Sigmoid colon (tissue), 7 donors: Measurements from ENCODE around the gene PAK6. TPM values are rescaled to one million over a fixed set of nuclear protein-coding genes. Genes with fewer than 3 reads are reported as not detected.

ENCODE experiments used
- DNase-seq: peaks from one replicate; pipeline ENCODE4 v3.0.0-alpha.2; 2019
- H3K27ac ChIP-seq, 4 donors: fragments of 200-600 bp; sonication (generic); one replicate each; pipeline ENCODE4 v1.5.1; 2016 to 2019; ENCODE audit warnings: mild to moderate bottlenecking in 1 of 4
- H3K27me3 ChIP-seq, 3 donors: fragments of 200-600 bp; sonication (generic); one replicate each; pipeline ENCODE4 v1.5.1; 2019; ENCODE audit warnings: mild to moderate bottlenecking in 1 of 3
- H3K36me3 ChIP-seq, 4 donors: fragments of 200-600 bp; sonication (generic); one replicate each; pipeline ENCODE4 v1.5.1; 2016 to 2019
- H3K4me1 ChIP-seq, 4 donors: fragments of 200-600 bp; sonication (generic); one replicate each; pipeline ENCODE4 v1.5.1; 2017 to 2019
- H3K4me3 ChIP-seq, 4 donors: fragments of 200-600 bp; sonication (generic); one replicate each; pipeline ENCODE4 v1.5.1; 2017 to 2019; ENCODE audit warnings: mild to moderate bottlenecking in 2 of 4, moderate library complexity in 1 of 4
- H3K9me3 ChIP-seq, 4 donors: fragments of 200-600 bp in 3 of 4; sonication (generic) in 3 of 4; one replicate each; pipeline versions ENCODE4 v1.5.1 to v1.6.1; 2013 to 2019
- EP300 ChIP-seq, 4 donors: sonication (generic); formaldehyde crosslinking; IDR thresholded peaks; one replicate each; pipeline ENCODE4 v1.6.1; 2017; ENCODE audit warnings: antibody characterized with exemption in 4 of 4
- POLR2A ChIP-seq, 2 donors: fragments of 450-650 bp; IDR thresholded peaks; one replicate each; pipeline ENCODE4 v1.6.1; 2016; ENCODE audit warnings: antibody characterized with exemption in 2 of 2, mild to moderate bottlenecking in 2 of 2, moderate library complexity in 2 of 2
- POLR2AphosphoS5 ChIP-seq, 4 donors: sonication (generic); formaldehyde crosslinking; IDR thresholded peaks; one replicate each; pipeline ENCODE4 v1.6.1; 2017; ENCODE audit warnings: antibody characterized with exemption in 4 of 4
- WGBS, 2 donors: extraction: QIAGEN DNeasy Blood & Tissue Kit; methylation state at CpG; one replicate each; pipeline ENCODE4 v1.1.7; 2013; 5-methylcytosine and 5-hydroxymethylcytosine counted together
- intact Hi-C: fragments of 100-400 bp; cut with DNase I; formaldehyde crosslinking; loops from one replicate; pipeline ENCODE4 v1.15.1; 2023
- polyA plus RNA-seq, 3 donors: library from polyadenylated mRNA; stranded (reverse); fragments of 200-250 nt; gene quantifications; one replicate each; pipeline ENCODE4 v1.2.3, GENCODE V29; 2013
- total RNA-seq, 4 donors: library from RNA; depleted of rRNA; stranded (reverse); fragments of >200 nt; gene quantifications; one replicate each; pipeline ENCODE4 v1.1.0, GENCODE V29; 2016
- TF ChIP-seq, protein P1 (sequence below), 4 experiments: fragments of 450-650 bp in 3 of 4; fragments of 200-600 bp in 1 of 4; IDR thresholded peaks; one replicate each; pipeline ENCODE4 v1.5.1; 2016 to 2019; ENCODE audit warnings: antibody characterized with exemption in 4 of 4, mild to moderate bottlenecking in 3 of 4, moderate library complexity in 2 of 4
- donor health status: healthy with polysubstance abuse.
- donor health status: Bipolar disorder and iron deficiency.
- donor health status: healthy.

The PAK6 gene
- total and polyA plus RNA-seq, 7 donors, result 0.33 to 3.0 (median 1.4) TPM

- Histone ChIP-seq H3K4me1 (peaks cover 0 to 16% (median 13%) of the 10 kb centered on the region in 4 donors), H3K9me3 (no peaks in the 10 kb centered on the region), H3K36me3 (no peaks in the 10 kb centered on the region), H3K27me3 (peaks cover 22 to 46% (median 32%) of the 10 kb centered on the region in 3 donors), H3K27ac (no peak overlapping the region), H3K4me3 (no peak overlapping the region)
- 70 to 73% methylated on average over 4 of the region's 4 CpGs for WGBS, 2 donors
- no peak for DNase-seq
- TF ChIP-seq POLR2A (IDR thresholded peaks at IDR 0.05) (no peak), POLR2AphosphoS5 (IDR thresholded peaks at IDR 0.05) (no peak), EP300 (IDR thresholded peaks at IDR 0.05) (no peak)
- TF ChIP-seq, protein P1, sequence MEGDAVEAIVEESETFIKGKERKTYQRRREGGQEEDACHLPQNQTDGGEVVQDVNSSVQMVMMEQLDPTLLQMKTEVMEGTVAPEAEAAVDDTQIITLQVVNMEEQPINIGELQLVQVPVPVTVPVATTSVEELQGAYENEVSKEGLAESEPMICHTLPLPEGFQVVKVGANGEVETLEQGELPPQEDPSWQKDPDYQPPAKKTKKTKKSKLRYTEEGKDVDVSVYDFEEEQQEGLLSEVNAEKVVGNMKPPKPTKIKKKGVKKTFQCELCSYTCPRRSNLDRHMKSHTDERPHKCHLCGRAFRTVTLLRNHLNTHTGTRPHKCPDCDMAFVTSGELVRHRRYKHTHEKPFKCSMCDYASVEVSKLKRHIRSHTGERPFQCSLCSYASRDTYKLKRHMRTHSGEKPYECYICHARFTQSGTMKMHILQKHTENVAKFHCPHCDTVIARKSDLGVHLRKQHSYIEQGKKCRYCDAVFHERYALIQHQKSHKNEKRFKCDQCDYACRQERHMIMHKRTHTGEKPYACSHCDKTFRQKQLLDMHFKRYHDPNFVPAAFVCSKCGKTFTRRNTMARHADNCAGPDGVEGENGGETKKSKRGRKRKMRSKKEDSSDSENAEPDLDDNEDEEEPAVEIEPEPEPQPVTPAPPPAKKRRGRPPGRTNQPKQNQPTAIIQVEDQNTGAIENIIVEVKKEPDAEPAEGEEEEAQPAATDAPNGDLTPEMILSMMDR (IDR thresholded peaks at IDR 0.05), result no peak
- intact Hi-C loops, result no loop called here
These were observed 38.1 kb downstream of the PAK6 start for GRCh38 chr15:40276927-40277326.

GRCh38 chr15:40277471-40277870 lies 38.6 kb downstream of the PAK6 start:
- 44 to 72% methylated on average over 16 of the region's 16 CpGs for WGBS, 2 donors
- H3K36me3 ChIP-seq, result no peaks in the 10 kb centered on the region
- no peak for TF ChIP-seq POLR2A (IDR thresholded peaks at IDR 0.05)
- no peak for TF ChIP-seq POLR2AphosphoS5 (IDR thresholded peaks at IDR 0.05)
- no peak overlapping the region for H3K27ac ChIP-seq
- no peaks in the 10 kb centered on the region for H3K9me3 ChIP-seq
- no peak overlapping the region for H3K4me3 ChIP-seq
- intact Hi-C loops, result no loop called here
- peaks cover 25 to 51% (median 37%) of the 10 kb centered on the region in 3 donors for H3K27me3 ChIP-seq
- H3K4me1 ChIP-seq, result peaks cover 0 to 22% (median 18%) of the 10 kb centered on the region in 4 donors
- DNase-seq, result no peak

- intact Hi-C loops, result no loop called here
- no peaks in the 10 kb centered on the region for H3K36me3 ChIP-seq
- WGBS, 2 donors, result 79 to 80% methylated on average over 10 of the region's 10 CpGs
- H3K4me1 ChIP-seq, result peaks cover 0 to 27% (median 24%) of the 10 kb centered on the region in 4 donors
- H3K4me3 ChIP-seq, result no peak overlapping the region
- DNase-seq, result no peak
- H3K27ac ChIP-seq, result no peak overlapping the region
- H3K9me3 ChIP-seq, result no peaks in the 10 kb centered on the region
- H3K27me3 ChIP-seq, result peaks cover 30 to 57% (median 43%) of the 10 kb centered on the region in 3 donors
- TF ChIP-seq EP300 (IDR thresholded peaks at IDR 0.05) (no peak), POLR2AphosphoS5 (IDR thresholded peaks at IDR 0.05) (no peak), POLR2A (IDR thresholded peaks at IDR 0.05) (no peak)
- TF ChIP-seq, protein P1 (IDR thresholded peaks at IDR 0.05), result no peak
These were observed 39.2 kb downstream of the PAK6 start for GRCh38 chr15:40278026-40278425.

- TF ChIP-seq, protein P1 (IDR thresholded peaks at IDR 0.05), result peak; percentile 89 to 100 (median 95)
- no peak for TF ChIP-seq POLR2AphosphoS5 (IDR thresholded peaks at IDR 0.05)
- no peak for TF ChIP-seq POLR2A (IDR thresholded peaks at IDR 0.05)
- no peak for TF ChIP-seq EP300 (IDR thresholded peaks at IDR 0.05)
- Histone ChIP-seq H3K4me3 (no peak overlapping the region), H3K27ac (no peak overlapping the region), H3K4me1 (peaks cover 0 to 32% (median 28%) of the 10 kb centered on the region in 4 donors), H3K9me3 (no peaks in the 10 kb centered on the region), H3K36me3 (no peaks in the 10 kb centered on the region), H3K27me3 (peaks cover 33 to 68% (median 47%) of the 10 kb centered on the region in 3 donors)
- 10 to 33% methylated on average over 40 of the region's 40 CpGs for WGBS, 2 donors
- intact Hi-C loops, result loop anchor here (1.0 kb wide), 2 partner anchors 31 to 143 kb away; no protein-coding TSS in a partner anchor
- DNase-seq, result peak; percentile 83
These were observed 40.7 kb downstream of the PAK6 start for GRCh38 chr15:40279437-40280141.

DNA sequence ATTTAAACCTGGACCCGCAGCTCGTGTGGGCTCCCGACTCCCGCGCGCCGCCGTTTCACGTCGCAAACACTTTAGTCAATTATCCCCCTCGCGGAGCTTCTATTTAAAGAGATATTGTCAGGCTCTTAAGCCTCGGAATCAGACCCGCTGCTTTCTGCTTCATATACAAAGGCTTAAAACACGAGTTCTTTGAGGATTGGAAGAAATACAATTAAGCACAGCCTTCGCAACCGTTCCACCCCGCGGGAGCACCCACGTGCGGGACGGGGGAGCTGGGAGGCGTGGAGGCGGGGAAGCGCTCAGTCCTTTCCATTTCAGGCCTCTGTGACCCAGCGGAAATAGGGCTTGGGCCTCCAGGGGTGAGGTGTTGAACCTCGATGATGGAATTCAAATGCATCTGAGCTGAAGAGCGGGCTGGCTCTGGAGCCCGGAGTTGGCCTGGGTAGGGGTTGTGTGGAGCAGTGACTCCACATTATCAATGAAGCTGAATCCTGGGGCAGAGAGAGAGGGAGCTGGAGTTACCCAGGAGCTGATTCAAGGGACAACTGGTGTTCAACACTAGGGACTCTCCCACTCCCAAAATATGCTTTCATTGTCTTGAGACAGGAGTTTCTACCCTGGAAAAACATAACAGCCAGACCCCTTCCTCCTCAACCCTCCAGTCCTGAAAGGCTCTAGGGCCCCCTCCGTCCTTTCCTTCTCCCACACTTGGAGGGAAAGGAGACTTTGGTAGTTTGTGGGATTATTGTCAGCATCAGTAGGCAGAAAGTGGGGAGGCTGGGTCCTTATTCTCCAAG lies 41.6 kb downstream of the PAK6 start:
- Histone ChIP-seq H3K36me3 (no peaks in the 10 kb centered on the region), H3K4me1 (peaks cover 0 to 39% (median 36%) of the 10 kb centered on the region in 4 donors), H3K27ac (no peak overlapping the region), H3K4me3 (no peak overlapping the region), H3K9me3 (no peaks in the 10 kb centered on the region), H3K27me3 (peaks cover 33 to 68% (median 47%) of the 10 kb centered on the region in 3 donors)
- TF ChIP-seq POLR2AphosphoS5 (IDR thresholded peaks at IDR 0.05), result no peak
- TF ChIP-seq POLR2A (IDR thresholded peaks at IDR 0.05), result no peak
- TF ChIP-seq, protein P1 (IDR thresholded peaks at IDR 0.05), result no peak
- no peak for TF ChIP-seq EP300 (IDR thresholded peaks at IDR 0.05)
- intact Hi-C loops, result no loop called here
- DNase-seq, result no peak
- 24 to 58% methylated on average over 30 of the region's 30 CpGs for WGBS, 2 donors
